Measurements from ENCODE around the gene VPS8. TPM values are rescaled to one million over a fixed set of nuclear protein-coding genes. Genes with fewer than 3 reads are reported as not detected.

Gene VPS8
- total RNA-seq, 1 experiment from 2014 or later: 39.7 TPM

DNA sequence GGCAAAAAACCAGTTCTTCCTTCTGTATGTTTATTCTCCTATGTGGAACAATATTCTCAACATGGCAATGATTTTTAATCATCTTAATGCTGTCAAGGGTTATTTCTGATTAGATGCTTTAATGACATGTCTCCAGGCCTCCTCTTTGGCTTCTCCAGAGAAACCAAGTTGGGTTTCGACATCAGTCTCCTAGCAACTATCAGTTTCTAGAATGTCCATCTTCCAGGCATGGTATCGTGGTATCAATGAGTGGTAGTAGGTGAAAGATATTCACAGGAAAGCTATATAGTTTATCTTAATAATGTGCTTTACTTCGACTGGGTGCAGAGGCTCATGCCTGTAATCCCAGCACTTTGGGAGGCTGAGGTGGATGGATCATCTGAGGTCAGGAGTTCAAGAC is 212.4 kb downstream of the VPS8 start:
- Histone ChIP-seq H2AFZ (ENCODE audit: low read length) (no peak overlapping the region), H3K4me1 (ENCODE audit: insufficient read depth, low read length) (no peaks in the 10 kb centered on the region), H3K27ac (ENCODE audit: insufficient read length, low read depth, low read length) (no peak overlapping the region), H4K91ac (ENCODE audit: insufficient read length, low read depth, low read length) (no peak overlapping the region), H3K4me2 (ENCODE audit: insufficient read depth, insufficient read length, low read length) (no peak overlapping the region), H3K18ac (ENCODE audit: insufficient read length, low read depth, low read length) (no peak overlapping the region), H3K23ac (ENCODE audit: insufficient read length, low read depth, low read length) (no peak overlapping the region), H4K5ac (ENCODE audit: insufficient read length, low read depth, low read length) (no peak overlapping the region), H2BK20ac (ENCODE audit: low read depth, low read length, poor library complexity, severe bottlenecking) (no peak overlapping the region), H3K27me3 (ENCODE audit: insufficient read depth, low read length) (no peaks in the 10 kb centered on the region), H2AK5ac (ENCODE audit: insufficient read length, low read length) (no peak overlapping the region), H2BK12ac (ENCODE audit: insufficient read length, low read depth, low read length) (no peak overlapping the region), H2BK120ac (ENCODE audit: low read depth, low read length, poor library complexity, severe bottlenecking) (no peak overlapping the region), H2BK5ac (ENCODE audit: insufficient read length, low read length) (no peak overlapping the region), H4K20me1 (ENCODE audit: control insufficient read depth, insufficient read depth, insufficient read length) (no peaks in the 10 kb centered on the region), H3K14ac (ENCODE audit: insufficient read depth, low read length) (no peak overlapping the region), H3K9ac (ENCODE audit: extremely low read depth, insufficient read length, low read length) (no peak overlapping the region), H3K79me1 (ENCODE audit: insufficient read depth, low read depth, low read length, poor library complexity, severe bottlenecking) (no peaks in the 10 kb centered on the region), H3K79me2 (ENCODE audit: insufficient read depth, low read length) (no peaks in the 10 kb centered on the region), H2BK15ac (ENCODE audit: low read depth, low read length) (no peak overlapping the region), H3K9me3 (ENCODE audit: control insufficient read depth, low read depth, low read length) (peaks cover 5% of the 10 kb centered on the region), H3K4ac (ENCODE audit: low read depth, low read length) (no peak overlapping the region), H3K56ac (ENCODE audit: insufficient read length, low read depth, low read length) (no peak overlapping the region), H4K8ac (replicated peaks; ENCODE audit: insufficient read length, low read depth, low read length) (no peak overlapping the region), H3T11ph (ENCODE audit: low read length) (no peak overlapping the region), H3K23me2 (ENCODE audit: insufficient read length, low read depth, low read length, poor library complexity, severe bottlenecking) (no peaks in the 10 kb centered on the region)
- TF ChIP-seq, protein P1, sequence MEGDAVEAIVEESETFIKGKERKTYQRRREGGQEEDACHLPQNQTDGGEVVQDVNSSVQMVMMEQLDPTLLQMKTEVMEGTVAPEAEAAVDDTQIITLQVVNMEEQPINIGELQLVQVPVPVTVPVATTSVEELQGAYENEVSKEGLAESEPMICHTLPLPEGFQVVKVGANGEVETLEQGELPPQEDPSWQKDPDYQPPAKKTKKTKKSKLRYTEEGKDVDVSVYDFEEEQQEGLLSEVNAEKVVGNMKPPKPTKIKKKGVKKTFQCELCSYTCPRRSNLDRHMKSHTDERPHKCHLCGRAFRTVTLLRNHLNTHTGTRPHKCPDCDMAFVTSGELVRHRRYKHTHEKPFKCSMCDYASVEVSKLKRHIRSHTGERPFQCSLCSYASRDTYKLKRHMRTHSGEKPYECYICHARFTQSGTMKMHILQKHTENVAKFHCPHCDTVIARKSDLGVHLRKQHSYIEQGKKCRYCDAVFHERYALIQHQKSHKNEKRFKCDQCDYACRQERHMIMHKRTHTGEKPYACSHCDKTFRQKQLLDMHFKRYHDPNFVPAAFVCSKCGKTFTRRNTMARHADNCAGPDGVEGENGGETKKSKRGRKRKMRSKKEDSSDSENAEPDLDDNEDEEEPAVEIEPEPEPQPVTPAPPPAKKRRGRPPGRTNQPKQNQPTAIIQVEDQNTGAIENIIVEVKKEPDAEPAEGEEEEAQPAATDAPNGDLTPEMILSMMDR (conservative IDR thresholded peaks at IDR 0.05): no peak
- peaks cover 4 to 10% of the 10 kb centered on the region in 2 experiments for H3K9me3 Mint-ChIP-seq
- no CpG with 5 or more reads among the region's 3 CpGs for WGBS (ENCODE audit: extremely low coverage, insufficient read length, low lambda C conversion rate)
- no peak for DNase-seq
- H3K4me1 Mint-ChIP-seq: no peaks in the 10 kb centered on the region
- H3K4me3 Mint-ChIP-seq: no peak overlapping the region
- H3K27ac Mint-ChIP-seq: no peak overlapping the region
- H3K27me3 Mint-ChIP-seq (ENCODE audit: low read depth): no peaks in the 10 kb centered on the region
- peaks cover 9 to 11% (median 10%) of the 10 kb centered on the region in 3 experiments for H3K36me3 Mint-ChIP-seq (ENCODE audit: insufficient read depth in 1 of 3, low read depth in 3 of 3)
